Measurements from ENCODE around the gene ETV5. TPM values are rescaled to one million over a fixed set of nuclear protein-coding genes. Genes with fewer than 3 reads are reported as not detected.

ETV5 gene
- total and polyA plus RNA-seq, 4 donors, result 3.3 to 14.9 (median 5.5) TPM

- no peak for TF ChIP-seq REST (IDR thresholded peaks at IDR 0.05)
- TF ChIP-seq MAX (IDR thresholded peaks at IDR 0.05), result no peak
These were observed 33.4 kb downstream of the ETV5 start (continued) for GRCh38 chr3:186075489-186075888.

GRCh38 chr3:186073641-186074040 is 35.2 kb downstream of the ETV5 start:
- no peaks in the 10 kb centered on the region for H3K9me3 ChIP-seq (ENCODE audit: control insufficient read depth in 4 of 4, low read length in 3 of 4)
- no peak for DNase-seq (ENCODE audit: low spot score)
- TF ChIP-seq NR2F2 (IDR thresholded peaks at IDR 0.05) (no peak), HNF4G (IDR thresholded peaks at IDR 0.05) (no peak), RAD21 (IDR thresholded peaks at IDR 0.05) (no peak), MAX (IDR thresholded peaks at IDR 0.05) (no peak), RXRA (IDR thresholded peaks at IDR 0.05) (no peak), TAF1 (conservative IDR thresholded peaks at IDR 0.05) (no peak), CTCF (IDR thresholded peaks at IDR 0.05; ENCODE audit: low read depth, low read length, missing input control) (no peak)
- H3K27me3 ChIP-seq (ENCODE audit: control insufficient read depth in 4 of 4, insufficient read depth in 4 of 4, low read length in 3 of 4), result no peaks in the 10 kb centered on the region
- H3K9ac ChIP-seq (ENCODE audit: low read depth in 1 of 2, low read length in 2 of 2), result no peak overlapping the region
- no peak overlapping the region for H3K4me3 ChIP-seq (ENCODE audit: low read depth in 1 of 3, low read length in 3 of 3)
- H3K27ac ChIP-seq (ENCODE audit: low read depth in 1 of 2, low read length in 2 of 2), result no peak overlapping the region
- H3K4me1 ChIP-seq (ENCODE audit: control insufficient read depth in 4 of 4, insufficient read depth in 4 of 4, low read length in 3 of 4), result no peaks in the 10 kb centered on the region
- peaks cover 0 to 1% (median 0%) of the 10 kb centered on the region in 4 donors for H3K36me3 ChIP-seq (ENCODE audit: control insufficient read depth in 4 of 4, insufficient read depth in 3 of 4, low read depth in 1 of 4, low read length in 3 of 4)

- no peaks in the 10 kb centered on the region for H3K36me3 ChIP-seq (ENCODE audit: control insufficient read depth in 4 of 4, insufficient read depth in 3 of 4, low read depth in 1 of 4, low read length in 3 of 4)
- H3K9ac ChIP-seq (ENCODE audit: low read depth in 1 of 2, low read length in 2 of 2), result no peak overlapping the region
- H3K27ac ChIP-seq (ENCODE audit: low read depth in 1 of 2, low read length in 2 of 2), result no peak overlapping the region
- 67% methylated on average over 9 of the region's 9 CpGs for WGBS
- TF ChIP-seq RAD21 (IDR thresholded peaks at IDR 0.05), result no peak
- TF ChIP-seq REST (IDR thresholded peaks at IDR 0.05), result no peak
- no peak for TF ChIP-seq EGR1 (IDR thresholded peaks at IDR 0.05; ENCODE audit: low read depth in 2 of 2)
- no peak for TF ChIP-seq TAF1 (conservative IDR thresholded peaks at IDR 0.05)
- no peak for TF ChIP-seq MAX (IDR thresholded peaks at IDR 0.05)
- TF ChIP-seq HNF4G (IDR thresholded peaks at IDR 0.05), result no peak
- no peak for TF ChIP-seq CTCF (IDR thresholded peaks at IDR 0.05; ENCODE audit: low read depth, low read length, missing input control)
- TF ChIP-seq RXRA (IDR thresholded peaks at IDR 0.05), result no peak
- no peak for TF ChIP-seq HNF4A (conservative IDR thresholded peaks at IDR 0.05)
- no peak for TF ChIP-seq FOXA1 (IDR thresholded peaks at IDR 0.05)
- no peak for TF ChIP-seq YY1 (IDR thresholded peaks at IDR 0.05)
- TF ChIP-seq GABPA (IDR thresholded peaks at IDR 0.05 in 1 of 2, conservative IDR thresholded peaks at IDR 0.05 in 1 of 2), result no peak
- no peak for TF ChIP-seq NR2F2 (IDR thresholded peaks at IDR 0.05)
- H3K9me3 ChIP-seq (ENCODE audit: control insufficient read depth in 4 of 4, low read length in 3 of 4), result no peaks in the 10 kb centered on the region
- H3K4me1 ChIP-seq (ENCODE audit: control insufficient read depth in 4 of 4, insufficient read depth in 4 of 4, low read length in 3 of 4), result peaks cover 0 to 3% (median 0%) of the 10 kb centered on the region in 4 donors
- no peak for DNase-seq (ENCODE audit: low spot score)
- H3K4me3 ChIP-seq (ENCODE audit: low read depth in 1 of 3, low read length in 3 of 3), result no peak overlapping the region
- H3K27me3 ChIP-seq (ENCODE audit: control insufficient read depth in 4 of 4, insufficient read depth in 4 of 4, low read length in 3 of 4), result no peaks in the 10 kb centered on the region
These were observed 37.9 kb downstream of the ETV5 start for GRCh38 chr3:186070996-186071395.
